ENCODE measurements around the gene REN.
A peak's percentile ranks its signal among the peaks of the same experiment; 100 is the strongest.

REN gene

DNA sequence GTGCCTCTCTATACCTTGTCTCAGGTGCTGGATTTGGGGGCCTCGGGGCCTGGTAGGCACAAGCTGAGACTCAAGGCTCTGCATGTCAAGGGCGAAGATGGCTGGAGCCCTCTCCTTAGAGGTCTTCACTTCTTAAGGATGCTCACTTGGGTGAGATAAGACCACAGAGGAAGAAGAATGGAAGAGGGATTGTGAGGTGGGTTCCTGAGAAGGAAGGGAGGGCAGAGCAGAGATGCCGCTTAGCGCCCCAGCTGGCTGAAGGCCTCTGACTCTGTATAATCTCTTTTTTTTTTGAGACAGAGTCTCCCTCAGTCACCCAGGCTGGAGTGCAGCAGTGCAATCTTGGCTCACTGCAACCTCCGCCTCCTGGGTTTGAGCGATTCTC is 61.0 kb downstream of the REN start:
- TF ChIP-seq, protein P1, sequence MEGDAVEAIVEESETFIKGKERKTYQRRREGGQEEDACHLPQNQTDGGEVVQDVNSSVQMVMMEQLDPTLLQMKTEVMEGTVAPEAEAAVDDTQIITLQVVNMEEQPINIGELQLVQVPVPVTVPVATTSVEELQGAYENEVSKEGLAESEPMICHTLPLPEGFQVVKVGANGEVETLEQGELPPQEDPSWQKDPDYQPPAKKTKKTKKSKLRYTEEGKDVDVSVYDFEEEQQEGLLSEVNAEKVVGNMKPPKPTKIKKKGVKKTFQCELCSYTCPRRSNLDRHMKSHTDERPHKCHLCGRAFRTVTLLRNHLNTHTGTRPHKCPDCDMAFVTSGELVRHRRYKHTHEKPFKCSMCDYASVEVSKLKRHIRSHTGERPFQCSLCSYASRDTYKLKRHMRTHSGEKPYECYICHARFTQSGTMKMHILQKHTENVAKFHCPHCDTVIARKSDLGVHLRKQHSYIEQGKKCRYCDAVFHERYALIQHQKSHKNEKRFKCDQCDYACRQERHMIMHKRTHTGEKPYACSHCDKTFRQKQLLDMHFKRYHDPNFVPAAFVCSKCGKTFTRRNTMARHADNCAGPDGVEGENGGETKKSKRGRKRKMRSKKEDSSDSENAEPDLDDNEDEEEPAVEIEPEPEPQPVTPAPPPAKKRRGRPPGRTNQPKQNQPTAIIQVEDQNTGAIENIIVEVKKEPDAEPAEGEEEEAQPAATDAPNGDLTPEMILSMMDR (conservative IDR thresholded peaks at IDR 0.05; ENCODE audit: low read depth): no peak
- POLR2A ChIA-PET (ENCODE audit: low non-redundant PET): interaction anchor here (0.6 kb wide), 1 partner anchor 11 kb away, joined by 6 read pairs; no protein-coding TSS in a partner anchor
- no peak for DNase-seq (ENCODE audit: low spot score)
- peak overlapping the region; percentile 74 for H3K27ac ChIP-seq
- CTCF ChIA-PET: interaction anchor here (1.5 kb wide), 1 partner anchor 23 kb away, joined by 5 read pairs; no protein-coding TSS in a partner anchor

All from RWPE1 (cell line).